HG02798 (cell line): ENCODE measurements around the gene SEMG1.

Source experiments
- ATAC-seq: cut with Tn5 transposase; IDR thresholded peaks from one replicate; pipeline ENCODE4 v1.9.1; 2021; ENCODE audit warnings: mild to moderate bottlenecking; ENCODE audit not compliant: unreplicated experiment, poor library complexity

The SEMG1 gene

DNA sequence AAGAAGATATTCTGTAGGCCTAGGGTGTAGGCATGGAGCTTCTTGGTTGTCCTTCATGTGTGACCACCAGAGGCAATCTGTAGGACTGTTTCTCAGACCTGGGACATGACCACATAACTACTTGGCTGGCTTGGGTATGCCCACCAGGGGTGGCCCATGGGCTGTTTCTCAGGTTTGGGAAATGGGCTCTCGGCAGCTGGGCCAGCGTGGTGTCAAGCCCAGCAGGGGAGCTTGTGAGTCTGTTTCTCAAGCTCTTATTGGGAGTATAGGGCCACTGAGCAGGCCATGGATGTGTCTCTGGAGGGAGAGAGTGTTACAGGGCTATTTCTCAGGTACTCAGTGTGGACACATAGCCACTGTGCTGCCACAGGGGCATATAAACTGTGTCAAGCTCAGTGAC lies 11.8 kb downstream of the SEMG1 start:
- no peak for ATAC-seq

DNA sequence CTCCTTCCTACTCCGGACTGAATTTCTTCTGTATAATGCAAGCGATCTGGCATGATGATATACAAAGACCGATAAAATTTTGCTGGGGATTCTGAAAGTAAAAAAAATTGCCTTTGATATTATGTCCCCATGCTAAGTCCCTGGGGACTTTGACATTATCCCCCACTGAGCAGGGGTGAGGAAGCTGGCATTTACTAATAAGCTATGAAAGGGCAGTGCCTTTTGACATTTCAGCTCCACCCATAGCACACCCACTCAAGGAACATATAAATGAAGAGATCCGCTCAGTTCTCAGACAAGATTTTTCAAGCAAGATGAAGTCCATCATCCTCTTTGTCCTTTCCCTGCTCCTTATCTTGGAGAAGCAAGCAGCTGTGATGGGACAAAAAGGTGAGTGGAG lies 14.2 kb downstream of the SEMG1 start, which contains the start of gene SEMG2:
TSS of gene SEMG2 (plus strand) at position 298 of the 400 bp plus-strand sequence. CDS start at position 315, 17 bp downstream.
- no peak for ATAC-seq

DNA sequence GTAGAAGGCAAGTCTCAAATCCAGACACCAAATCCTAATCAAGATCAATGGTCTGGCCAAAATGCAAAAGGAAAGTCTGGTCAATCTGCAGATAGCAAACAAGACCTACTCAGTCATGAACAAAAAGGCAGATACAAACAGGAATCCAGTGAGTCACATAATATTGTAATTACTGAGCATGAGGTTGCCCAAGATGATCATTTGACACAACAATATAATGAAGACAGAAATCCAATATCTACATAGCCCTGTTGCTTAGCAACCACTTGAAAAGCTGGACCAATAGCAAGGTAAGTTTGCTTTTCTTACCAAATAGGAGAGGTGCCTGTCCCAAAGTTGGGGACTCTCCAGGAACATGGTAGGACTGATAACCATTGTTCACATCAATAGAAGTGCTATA lies 16.3 kb downstream of the SEMG1 start:
- ATAC-seq, result no peak

DNA sequence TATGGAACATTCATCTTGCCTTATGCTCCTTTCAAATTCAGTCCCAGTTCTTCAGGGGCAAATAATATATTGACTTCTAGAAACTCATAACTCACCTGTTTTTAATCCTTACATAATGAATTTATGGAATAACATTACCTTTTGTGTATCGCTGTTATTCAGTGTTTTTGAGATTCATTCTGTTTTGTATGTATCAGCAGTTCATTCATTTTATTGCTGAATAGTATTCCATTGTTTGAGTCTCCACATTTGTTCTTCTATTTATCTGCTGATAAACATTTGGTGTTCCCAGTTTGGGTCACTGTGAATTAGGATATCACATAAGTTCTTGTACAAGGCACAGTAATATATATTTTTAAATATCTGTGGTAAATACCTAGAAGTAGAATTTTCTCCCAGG lies 19.5 kb downstream of the SEMG1 start:
- no peak for ATAC-seq

DNA sequence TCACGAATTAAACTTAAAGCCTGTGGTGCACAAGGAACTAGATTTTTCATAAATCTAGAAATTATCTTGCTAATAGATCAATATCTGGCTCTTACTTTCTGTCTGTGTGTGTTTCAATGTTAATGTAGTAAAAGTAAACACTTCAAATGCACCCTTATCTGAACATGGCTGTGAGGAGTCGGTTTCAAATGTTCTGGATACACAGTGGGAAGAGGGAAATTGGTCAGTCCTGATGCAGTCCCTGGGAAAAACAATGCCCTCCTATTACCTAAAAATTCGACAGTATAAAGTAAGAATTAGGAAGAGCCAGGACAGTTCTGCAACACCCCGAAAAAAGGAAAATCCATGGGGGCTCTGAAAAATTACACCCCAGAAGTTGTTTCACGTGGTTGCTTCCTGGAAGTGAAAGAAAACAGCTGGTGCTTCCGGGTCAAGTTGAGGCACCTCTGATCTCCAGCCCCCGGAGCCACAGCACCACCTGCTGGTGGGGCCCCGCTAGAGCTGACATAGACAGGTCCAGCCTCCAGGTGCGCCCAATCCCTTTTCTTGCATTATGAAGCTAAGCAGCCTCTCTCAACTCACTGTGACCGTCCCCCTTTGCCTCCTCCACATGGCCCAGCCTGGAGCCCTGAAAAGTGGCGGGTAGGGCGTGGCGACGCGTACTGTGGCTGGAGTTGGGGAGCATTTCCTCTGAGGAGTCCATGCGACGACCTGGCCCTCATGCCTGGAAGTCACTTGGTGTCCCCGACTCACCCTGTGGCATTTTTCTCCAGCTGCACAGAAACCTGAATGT lies 22.6 kb downstream of the SEMG1 start:
- no peak for ATAC-seq

DNA sequence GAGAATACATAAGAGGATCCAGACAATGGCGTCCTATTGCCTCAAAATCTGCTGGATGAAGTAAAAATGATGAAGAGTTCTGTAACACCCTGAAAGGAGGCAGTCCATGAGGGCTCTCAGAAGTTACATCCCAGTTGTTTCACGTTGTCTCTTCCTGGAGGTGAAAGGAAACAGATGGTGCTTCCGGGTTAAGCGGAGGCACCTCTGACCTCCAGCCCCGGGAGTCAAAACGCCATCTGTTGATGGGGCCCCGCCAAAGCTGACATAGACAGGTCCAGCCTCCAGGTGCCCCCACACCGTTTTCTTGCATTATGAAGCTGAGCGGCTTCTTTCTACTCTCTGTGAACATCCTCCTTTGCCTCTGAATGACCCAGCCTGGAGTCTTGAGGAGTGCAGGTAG lies 23.8 kb downstream of the SEMG1 start:
- ATAC-seq, result no peak

DNA sequence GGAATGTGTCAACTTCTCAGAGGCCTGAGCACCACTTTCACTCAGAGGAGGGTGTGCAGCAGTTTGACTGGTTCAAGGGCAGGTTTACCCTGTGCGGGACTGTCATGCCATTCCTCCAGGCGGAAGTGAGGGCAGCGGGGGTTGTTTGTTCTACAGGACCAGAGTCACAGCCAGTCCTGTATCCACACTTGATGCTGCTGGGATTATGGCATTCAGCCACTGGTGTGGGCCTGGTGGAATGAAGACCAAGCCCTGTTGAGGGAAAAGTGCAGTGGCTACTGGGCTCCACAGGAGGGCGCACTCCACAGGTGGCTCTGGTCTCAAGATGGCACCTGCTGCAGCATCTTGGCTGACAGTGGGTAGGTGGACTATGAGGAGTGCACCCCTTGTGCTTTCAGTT lies 29.2 kb downstream of the SEMG1 start:
- no peak for ATAC-seq

DNA sequence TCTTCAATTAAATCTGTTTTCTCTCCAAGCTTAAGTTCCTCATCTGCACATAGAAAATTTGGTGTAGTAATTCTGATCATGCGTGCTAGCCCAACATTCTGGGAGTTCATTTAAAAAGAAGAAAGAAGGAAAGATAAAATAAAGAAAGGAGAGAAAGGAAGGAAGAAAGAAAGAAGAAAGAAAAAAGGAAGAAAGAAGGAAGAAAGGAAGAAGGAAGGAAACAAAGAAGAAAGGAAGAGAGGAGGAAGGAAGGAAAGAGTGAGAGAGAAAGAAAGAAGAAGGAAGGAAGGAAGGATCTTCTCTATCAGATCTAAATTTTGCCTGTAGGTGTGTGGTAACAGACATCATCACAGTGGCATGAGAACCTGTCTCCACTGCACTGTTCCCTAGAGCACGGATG lies 31.3 kb downstream of the SEMG1 start:
- no peak for ATAC-seq

DNA sequence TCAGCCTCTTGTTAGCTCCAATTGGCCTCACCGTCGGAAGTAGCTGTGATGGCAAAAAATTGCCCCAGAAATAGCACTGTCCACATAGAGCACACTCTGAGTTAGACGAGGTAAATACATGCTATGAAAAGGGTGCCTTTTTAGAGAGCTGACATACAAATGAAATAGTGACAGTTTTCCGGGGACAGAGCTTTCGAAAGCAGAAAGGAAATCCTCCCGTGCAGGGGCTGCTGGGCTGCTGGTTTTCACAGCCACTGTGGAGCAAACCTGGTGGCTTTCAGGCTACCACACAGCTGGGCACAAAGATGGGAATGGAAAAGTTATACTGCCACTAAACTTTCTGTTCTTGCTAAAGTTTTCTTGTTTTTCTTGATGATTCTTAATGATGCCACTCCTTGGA lies 39.3 kb downstream of the SEMG1 start:
- ATAC-seq, result no peak

GRCh38 chr20:45247865-45248264 lies 41.0 kb downstream of the SEMG1 start:
- ATAC-seq, result no peak

GRCh38 chr20:45248609-45249008 lies 41.8 kb downstream of the SEMG1 start:
- ATAC-seq, result no peak

DNA sequence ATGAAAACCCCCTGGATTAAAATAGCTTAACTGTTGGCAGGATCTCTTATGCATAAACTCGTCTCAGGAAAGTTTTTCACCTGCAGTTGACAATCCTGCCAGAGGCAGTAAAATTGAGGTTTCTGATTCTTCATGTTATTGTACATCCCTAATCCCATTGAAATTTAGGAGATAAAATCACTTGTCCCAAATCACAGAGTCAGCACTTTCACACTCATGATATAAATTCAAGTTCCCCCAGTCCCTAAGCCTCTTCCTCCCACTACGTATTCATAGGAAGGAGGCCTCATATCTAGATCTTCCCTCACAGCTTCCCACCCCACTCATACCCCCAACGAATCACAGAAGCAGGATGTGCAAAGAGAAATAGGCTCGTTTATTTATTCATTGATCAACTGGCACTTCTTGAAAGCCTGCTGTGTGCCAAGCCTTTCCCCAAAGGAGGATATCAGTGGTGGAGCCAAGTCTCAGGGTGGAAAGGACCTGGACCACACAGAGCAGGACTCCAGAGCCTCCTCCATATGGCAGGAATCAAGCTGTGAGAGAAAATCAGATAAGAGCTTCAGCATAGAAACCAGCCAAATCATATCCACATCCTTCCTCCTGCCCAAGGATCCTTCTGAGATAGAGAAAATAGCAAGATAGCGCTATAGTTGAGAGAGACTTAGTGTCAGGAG lies 45.2 kb downstream of the SEMG1 start:
- ATAC-seq, result no peak

GRCh38 chr20:45253261-45253660 lies 46.4 kb downstream of the SEMG1 start:
- ATAC-seq, result no peak

DNA sequence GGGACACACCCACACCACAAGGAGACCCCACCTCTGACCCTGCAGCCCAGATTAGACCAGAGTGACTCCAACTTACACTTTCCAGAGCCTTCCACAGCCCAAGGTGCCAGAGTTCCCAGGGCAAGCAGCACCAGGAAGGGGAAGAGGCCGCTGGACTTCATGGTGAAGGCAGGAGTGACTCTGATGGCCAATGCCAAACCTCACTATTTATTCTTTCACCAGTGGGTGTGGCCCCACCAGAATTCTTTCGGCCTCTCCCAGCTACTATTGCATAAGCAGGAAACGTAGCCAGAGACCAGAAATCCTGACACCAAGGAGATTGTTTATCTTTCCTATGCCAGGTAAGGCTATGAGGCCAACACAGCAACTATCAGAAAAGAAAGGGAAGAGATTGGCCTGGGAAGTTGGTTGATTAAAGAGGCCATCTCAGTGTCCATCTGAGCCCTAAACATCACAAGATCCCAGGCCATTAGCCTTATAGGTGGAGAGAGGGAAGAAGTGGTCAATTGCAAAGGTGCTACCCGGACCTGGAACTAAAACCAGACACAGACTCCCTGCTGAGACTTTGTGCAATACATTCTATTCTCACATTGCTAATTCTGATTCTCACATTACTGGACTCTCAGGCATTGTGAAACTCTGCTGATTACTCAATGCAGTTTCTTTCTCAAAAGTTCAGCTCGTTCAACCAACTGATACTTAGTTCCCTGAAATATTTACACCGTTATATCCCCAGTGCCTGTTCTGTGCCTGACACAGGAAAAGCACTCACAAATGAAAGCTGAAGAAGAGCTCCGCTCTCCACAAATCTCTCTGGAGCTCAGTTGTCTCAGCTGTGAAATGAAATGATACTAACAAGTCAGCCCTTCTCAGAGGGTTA lies 47.8 kb downstream of the SEMG1 start, which contains the start of gene SLPI:
TSS of gene SLPI (minus strand) at position 182 of the 880 bp plus-strand sequence. CDS start at position 161, 21 bp downstream.
- no peak for ATAC-seq

DNA sequence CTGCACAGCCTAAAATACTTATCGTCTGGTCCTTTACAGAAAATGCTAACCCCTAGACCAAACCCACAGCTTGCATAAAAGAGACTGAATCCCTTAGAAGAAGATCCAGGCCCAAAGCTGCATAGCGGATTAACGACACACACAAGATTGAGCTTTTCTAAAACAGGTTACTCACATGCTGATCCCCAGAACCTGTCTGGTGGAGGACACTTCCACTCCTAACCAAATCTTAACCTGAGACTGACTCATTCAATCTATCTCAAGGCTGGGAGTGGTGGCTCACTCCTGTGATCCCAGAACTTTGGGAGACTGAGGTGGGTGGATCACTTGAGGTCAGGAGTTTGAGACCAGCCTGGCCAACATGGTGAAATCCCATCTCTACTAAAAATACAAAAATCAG lies 50.3 kb downstream of the SEMG1 start:
- no peak for ATAC-seq

DNA sequence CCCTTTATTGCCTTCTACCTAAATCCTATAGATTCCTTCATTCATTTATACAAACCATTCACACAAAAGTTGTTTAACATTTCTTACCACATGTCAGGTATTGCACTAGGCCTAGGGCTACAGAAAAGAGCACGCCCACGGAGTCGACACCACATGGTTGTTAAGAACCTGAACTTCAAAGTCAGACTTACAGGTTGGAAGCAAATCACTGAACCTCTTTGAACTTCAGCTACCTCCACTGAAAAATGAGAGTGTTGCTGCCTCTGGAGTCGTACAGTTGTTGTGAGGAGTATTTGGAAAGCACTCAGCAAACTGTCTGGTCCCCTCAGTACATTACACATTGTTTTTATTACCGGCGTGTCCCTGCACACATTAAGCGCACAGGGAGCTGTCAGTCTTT lies 50.9 kb downstream of the SEMG1 start:
- no peak for ATAC-seq

GRCh38 chr20:45258259-45258658 lies 51.4 kb downstream of the SEMG1 start:
- no peak for ATAC-seq

DNA sequence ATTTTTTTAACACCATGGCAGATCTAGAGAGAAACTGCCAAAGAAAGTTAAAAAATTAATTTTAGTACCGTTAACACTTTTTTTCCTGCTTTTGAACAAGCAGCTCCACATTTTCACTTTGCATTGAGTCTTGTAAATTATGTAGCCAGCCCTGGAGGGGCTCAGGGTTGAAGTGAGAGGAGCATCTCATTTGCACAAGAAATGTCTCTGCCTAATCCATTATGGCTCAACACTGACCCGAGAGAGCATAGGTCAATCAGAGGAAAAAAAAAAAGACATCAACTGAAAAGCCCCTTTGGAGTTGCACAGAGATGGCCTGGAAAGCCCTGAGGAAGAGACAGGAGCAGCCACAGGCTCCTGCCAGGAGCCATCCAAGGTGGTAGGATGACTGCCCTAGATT lies 51.8 kb downstream of the SEMG1 start:
- no peak for ATAC-seq
